ENCODE data around the gene SMAD6. TPM values are rescaled to one million over a fixed set of nuclear protein-coding genes. Genes with fewer than 3 reads are reported as not detected.

Gene SMAD6
- total and polyA plus RNA-seq, 10 of the 15 experiments (the other 5 are each of a cell fraction or from before 2014, with no cell fraction given): under 0.01 to 0.10 (median 0.03) TPM; not detected in 7

- RAD21 ChIA-PET (ENCODE audit: unreplicated experiment): interaction anchor here (0.8 to 4.1 kb wide), 2 partner anchors 11 to 154 kb away, joined by 3 to 22 read pairs; no protein-coding TSS in a partner anchor
- POLR2A ChIA-PET: no interaction called here
- TF ChIP-seq BHLHE40 (IDR thresholded peaks at IDR 0.05; ENCODE audit: borderline replicate concordance in 1 of 2, low read depth in 2 of 2, low read length in 1 of 2): no peak
- no peak for TF ChIP-seq ZNF274 (IDR thresholded peaks at IDR 0.05; ENCODE audit: insufficient read depth, insufficient read length)
- no peak for TF ChIP-seq JUNB (IDR thresholded peaks at IDR 0.05)
- TF ChIP-seq SREBF1 (IDR thresholded peaks at IDR 0.05; ENCODE audit: low read length): no peak
- TF ChIP-seq RBBP5 (conservative IDR thresholded peaks at IDR 0.05): no peak
- TF ChIP-seq BCL11A (IDR thresholded peaks at IDR 0.05; ENCODE audit: low read depth, low read length): no peak
- no peak for TF ChIP-seq E2F8 (IDR thresholded peaks at IDR 0.05; ENCODE audit: low read depth, partially characterized antibody)
- TF ChIP-seq ZNF592 (IDR thresholded peaks at IDR 0.05): no peak
- no peak for TF ChIP-seq ZZZ3 (IDR thresholded peaks at IDR 0.05; ENCODE audit: control insufficient read depth, insufficient read length, low read depth)
- no peak for TF ChIP-seq FOXM1 (IDR thresholded peaks at IDR 0.05; ENCODE audit: low read depth, low read length)
- TF ChIP-seq DPF2 (IDR thresholded peaks at IDR 0.05): no peak
- TF ChIP-seq GATAD2B (conservative IDR thresholded peaks at IDR 0.05; ENCODE audit: low read depth): no peak
- no peak for TF ChIP-seq PAX8 (IDR thresholded peaks at IDR 0.05)
- no peak for TF ChIP-seq HDAC6 (IDR thresholded peaks at IDR 0.05; ENCODE audit: unreplicated experiment)
- no peak for TF ChIP-seq TCF7 (IDR thresholded peaks at IDR 0.05; ENCODE audit: borderline replicate concordance)
- TF ChIP-seq KAT2A (conservative IDR thresholded peaks at IDR 0.05; ENCODE audit: control insufficient read depth, low read depth, low read length): no peak
- no peak for TF ChIP-seq BACH1 (IDR thresholded peaks at IDR 0.05; ENCODE audit: borderline replicate concordance)
- TF ChIP-seq PML (IDR thresholded peaks at IDR 0.05; ENCODE audit: low read length): no peak
- TF ChIP-seq, protein P1, sequence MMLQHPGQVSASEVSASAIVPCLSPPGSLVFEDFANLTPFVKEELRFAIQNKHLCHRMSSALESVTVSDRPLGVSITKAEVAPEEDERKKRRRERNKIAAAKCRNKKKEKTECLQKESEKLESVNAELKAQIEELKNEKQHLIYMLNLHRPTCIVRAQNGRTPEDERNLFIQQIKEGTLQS (IDR thresholded peaks at IDR 0.05; ENCODE audit: borderline replicate concordance, extremely low read depth, low read depth, low read length): no peak
Observed at GRCh38 chr15:66772604-66773128, 70.6 kb downstream of the SMAD6 start.

More at GRCh38 chr15:66772604-66773128, 70.6 kb downstream of the SMAD6 start:
- no peak for DNase-seq (ENCODE audit: low read depth, low spot score)
- intact Hi-C loops (cut with micrococcal nuclease; ENCODE audit: unreplicated experiment): loop anchor here (5.0 kb wide), 1 partner anchor 70 kb away; the partner anchor contains the start of gene SMAD6
- SMC1A ChIA-PET (ENCODE audit: uncharacterized antibody, unreplicated experiment): interaction anchor here (0.6 to 2.1 kb wide), 7 partner anchors 21 to 154 kb away, joined by 3 to 11 read pairs (median 3); no protein-coding TSS in a partner anchor
- no peak for ATAC-seq
- WGBS (ENCODE audit: insufficient coverage, insufficient replicate concordance, low lambda C conversion rate, missing lambda C conversion rate): 49% methylated on average over 7 of the region's 7 CpGs
- CTCF ChIA-PET: interaction anchor here (0.8 to 4.7 kb wide), 8 partner anchors 67 to 169 kb away, joined by 3 to 44 read pairs (median 4); no protein-coding TSS in a partner anchor
- Histone ChIP-seq H3K36me3 (ENCODE audit: control insufficient read depth in 2 of 2, insufficient read depth in 2 of 2, low read length in 1 of 2) (no peaks in the 10 kb centered on the region), H3K79me2 (ENCODE audit: control insufficient read depth, insufficient read depth, low read length) (no peaks in the 10 kb centered on the region), H3K27ac (ENCODE audit: control insufficient read depth, insufficient read depth) (no peak overlapping the region), H3K9ac (ENCODE audit: control insufficient read depth, insufficient read depth, low read length) (no peak overlapping the region), H3K4me3 (no peak overlapping the region), H3K9me3 (replicated peaks; ENCODE audit: control insufficient read depth, insufficient read depth, low read length) (no peaks in the 10 kb centered on the region), H3K4me1 (ENCODE audit: control insufficient read depth, insufficient read depth, low read length) (no peaks in the 10 kb centered on the region), H4K20me1 (ENCODE audit: control insufficient read depth, insufficient read depth) (no peaks in the 10 kb centered on the region), H2AFZ (ENCODE audit: control insufficient read depth, low read depth, low read length) (no peak overlapping the region), H3K4me2 (ENCODE audit: control insufficient read depth, insufficient read depth) (no peak overlapping the region), H3K27me3 (replicated peaks in 1 of 2; ENCODE audit: control insufficient read depth in 2 of 2, insufficient read depth in 2 of 2, low read length in 1 of 2) (no peaks in the 10 kb centered on the region)
- no TSS peak for BruUV-seq (replicated peaks)
- in situ Hi-C loops (cut with MboI): loop anchor here (25.0 kb wide), 1 partner anchor 160 kb away; no protein-coding TSS in a partner anchor
- FAIRE-seq: no peak

Data from GM12878 (cell line).